Activated T-cell treated with anti-CD3 and anti-CD28 coated beads, Interleukin-2, amount 50 U/mL, for 4 hours (primary cell): ENCODE measurements around the gene MRPS18A. TPM values are rescaled to one million over a fixed set of nuclear protein-coding genes. Genes with fewer than 3 reads are reported as not detected.

Experiments
- ATAC-seq, 2 donors: fragments of 200-7000 bp; cut with Tn5 transposase; one replicate each; pipeline ENCODE4 v1.10.0; 2021
- DNase-seq: peaks from one replicate; pipeline ENCODE4 v3.0.0-alpha.2; 2020
- H3K27me3 Mint-ChIP-seq: one replicate; pipeline ENCODE4 v1.8.0; 2021; ENCODE audit warnings: low read depth, mixed read lengths
- H3K36me3 Mint-ChIP-seq: one replicate; pipeline ENCODE4 v1.8.0; 2022; ENCODE audit warnings: mixed read lengths; ENCODE audit not compliant: insufficient read depth
- H3K4me1 Mint-ChIP-seq: one replicate; pipeline ENCODE4 v1.8.0; 2021; ENCODE audit warnings: low read depth, mixed read lengths
- H3K4me3 Mint-ChIP-seq: one replicate; pipeline ENCODE4 v1.8.0; 2021; ENCODE audit warnings: mild to moderate bottlenecking, moderate library complexity, mixed read lengths
- H3K9me3 Mint-ChIP-seq: one replicate; pipeline ENCODE4 v1.8.0; 2021; ENCODE audit warnings: mixed read lengths
- total RNA-seq, 3 donors: library from RNA; stranded (reverse); gene quantifications; one replicate each; pipeline ENCODE4 v1.2.1, GENCODE V29; 2021

The MRPS18A gene
- total RNA-seq, 3 donors from 2014 or later, result 70.0 to 75.1 (median 72.7) TPM

DNA sequence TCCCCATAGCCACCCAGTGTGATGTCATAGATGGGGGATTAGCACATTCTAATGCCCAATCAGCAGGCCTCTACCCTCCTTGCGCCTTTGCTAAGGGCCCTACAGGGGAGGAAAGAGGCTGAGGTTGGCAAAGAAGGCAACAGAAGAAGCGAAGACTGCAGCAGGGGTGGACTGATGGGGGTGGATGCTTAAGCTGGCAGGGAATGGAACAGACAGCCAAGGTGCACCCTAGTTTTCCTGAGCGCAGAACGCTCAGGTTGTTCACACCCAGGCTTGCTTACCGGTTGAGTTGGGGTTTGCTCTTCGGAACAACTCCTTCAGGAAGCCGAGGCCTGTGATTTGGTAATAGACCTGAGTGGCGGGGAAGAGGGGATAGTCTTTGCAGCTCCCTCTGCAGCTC is 12.7 kb downstream of the MRPS18A start:
- H3K27me3 Mint-ChIP-seq, result no peaks in the 10 kb centered on the region
- H3K36me3 Mint-ChIP-seq, result peaks cover 24% of the 10 kb centered on the region
- DNase-seq, result no peak
- H3K9me3 Mint-ChIP-seq, result no peaks in the 10 kb centered on the region
- no peak for ATAC-seq
- H3K4me1 Mint-ChIP-seq, result peaks cover 3% of the 10 kb centered on the region
- H3K4me3 Mint-ChIP-seq, result no peak overlapping the region

DNA sequence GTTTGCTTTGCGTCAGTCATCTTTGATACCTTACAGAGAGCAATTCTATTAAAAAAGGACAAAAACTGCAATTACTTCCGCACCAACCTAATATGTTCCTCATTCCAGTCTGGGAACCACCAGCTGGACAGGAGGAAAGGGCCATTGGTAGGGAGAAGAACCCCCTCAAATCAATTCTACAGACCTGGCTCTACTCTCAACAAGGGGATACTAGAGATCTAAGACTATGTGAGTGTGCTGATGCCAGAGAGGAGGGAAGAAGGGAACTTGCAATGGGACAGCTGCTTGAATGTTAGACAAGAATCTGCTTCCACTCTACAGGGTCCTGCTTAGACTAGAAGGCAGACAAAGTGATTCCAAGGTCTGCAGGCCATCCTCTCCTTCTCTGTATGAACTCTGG is 13.3 kb downstream of the MRPS18A start:
- DNase-seq (no peak), ATAC-seq (no peak)
- Mint-ChIP-seq H3K9me3 (no peaks in the 10 kb centered on the region), H3K4me1 (peaks cover 6% of the 10 kb centered on the region), H3K4me3 (no peak overlapping the region), H3K27me3 (no peaks in the 10 kb centered on the region), H3K36me3 (peaks cover 22% of the 10 kb centered on the region)

DNA sequence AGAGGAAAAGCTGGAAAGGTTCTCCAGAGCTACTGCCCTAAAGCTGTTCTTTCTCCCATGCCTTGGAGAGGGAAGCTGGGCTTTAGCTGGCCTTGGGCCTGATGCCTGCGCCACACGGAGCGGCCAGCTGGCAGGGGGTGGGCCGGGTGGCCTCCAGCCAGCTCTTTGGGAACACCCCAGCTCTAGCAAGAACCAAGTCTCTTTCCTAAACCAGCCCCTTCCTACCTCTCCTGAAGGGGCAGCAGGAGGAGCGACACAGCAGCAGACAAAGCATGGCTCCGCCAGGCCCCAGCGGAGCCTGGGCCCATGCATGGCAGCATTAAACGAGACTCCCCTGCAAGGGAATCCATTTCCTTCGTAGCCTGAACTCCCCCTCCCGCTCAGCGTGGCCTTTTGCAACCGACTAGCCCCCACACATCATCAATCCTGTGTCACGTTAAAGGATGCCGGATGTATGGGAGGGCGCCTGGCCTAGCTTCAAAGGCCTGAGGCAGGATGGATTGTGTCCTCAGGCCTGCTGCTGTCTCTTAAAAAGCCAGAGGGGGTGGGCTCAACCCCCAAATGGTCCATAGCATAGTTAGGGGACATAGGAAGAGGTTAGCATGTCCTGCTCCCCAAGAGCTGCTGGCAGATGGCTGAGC is 14.0 kb downstream of the MRPS18A start:
- H3K36me3 Mint-ChIP-seq, result peaks cover 24% of the 10 kb centered on the region
- no peaks in the 10 kb centered on the region for H3K9me3 Mint-ChIP-seq
- no peak overlapping the region for H3K4me3 Mint-ChIP-seq

DNA sequence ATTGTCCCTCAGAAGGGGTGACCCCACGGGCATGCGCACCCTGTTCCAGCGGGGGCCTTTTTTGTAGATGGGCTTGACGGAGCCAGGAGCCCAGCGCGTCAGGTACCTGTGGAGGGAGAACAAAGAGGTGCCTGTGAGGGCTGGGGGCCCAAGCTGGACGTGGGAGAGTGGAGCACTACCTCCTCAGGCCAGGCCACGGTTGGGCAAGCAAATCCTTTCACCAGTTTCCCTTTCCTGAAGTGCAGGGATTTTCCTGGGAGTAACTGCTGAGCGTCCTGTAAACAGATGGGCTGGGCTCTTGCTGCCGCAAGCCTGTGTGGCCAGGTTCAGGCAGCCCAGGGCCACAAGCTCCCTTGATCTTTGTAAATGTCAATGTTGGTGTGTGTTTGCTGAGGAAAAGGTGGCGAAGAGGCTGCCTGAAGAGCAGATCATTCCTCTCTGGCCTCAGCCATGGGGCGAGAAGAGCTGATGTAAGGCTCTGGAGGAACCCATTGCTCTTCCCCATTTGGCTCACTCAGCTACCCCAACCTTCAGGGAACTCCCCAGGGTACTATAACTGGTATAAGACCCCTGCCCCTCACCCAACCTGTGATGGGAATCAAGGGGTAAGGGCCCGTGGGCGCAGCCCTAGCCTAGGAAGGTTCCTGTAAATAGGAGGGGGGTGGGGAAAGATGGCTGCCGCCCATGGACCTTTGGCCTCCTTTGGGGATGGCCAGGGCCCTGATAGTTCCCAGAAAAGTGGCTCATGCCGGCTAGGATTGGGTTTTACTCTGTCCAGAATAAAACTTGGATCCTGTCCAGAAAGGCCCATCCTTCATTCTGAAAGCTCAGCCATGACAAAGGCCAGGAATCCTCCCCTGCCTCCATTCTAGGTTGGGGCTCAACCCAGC is 15.5 kb downstream of the MRPS18A start:
- no peaks in the 10 kb centered on the region for H3K27me3 Mint-ChIP-seq
- DNase-seq (no peak), ATAC-seq (no peak)
- H3K4me3 Mint-ChIP-seq, result no peak overlapping the region
- no peaks in the 10 kb centered on the region for H3K9me3 Mint-ChIP-seq
- H3K36me3 Mint-ChIP-seq, result peaks cover 17% of the 10 kb centered on the region
- H3K4me1 Mint-ChIP-seq, result peaks cover 20% of the 10 kb centered on the region

More for the DNA sequence above, 14.0 kb downstream of the MRPS18A start:
- no peak for DNase-seq
- Mint-ChIP-seq H3K27me3 (no peaks in the 10 kb centered on the region), H3K4me1 (peaks cover 6% of the 10 kb centered on the region)
- ATAC-seq, result no peak

DNA sequence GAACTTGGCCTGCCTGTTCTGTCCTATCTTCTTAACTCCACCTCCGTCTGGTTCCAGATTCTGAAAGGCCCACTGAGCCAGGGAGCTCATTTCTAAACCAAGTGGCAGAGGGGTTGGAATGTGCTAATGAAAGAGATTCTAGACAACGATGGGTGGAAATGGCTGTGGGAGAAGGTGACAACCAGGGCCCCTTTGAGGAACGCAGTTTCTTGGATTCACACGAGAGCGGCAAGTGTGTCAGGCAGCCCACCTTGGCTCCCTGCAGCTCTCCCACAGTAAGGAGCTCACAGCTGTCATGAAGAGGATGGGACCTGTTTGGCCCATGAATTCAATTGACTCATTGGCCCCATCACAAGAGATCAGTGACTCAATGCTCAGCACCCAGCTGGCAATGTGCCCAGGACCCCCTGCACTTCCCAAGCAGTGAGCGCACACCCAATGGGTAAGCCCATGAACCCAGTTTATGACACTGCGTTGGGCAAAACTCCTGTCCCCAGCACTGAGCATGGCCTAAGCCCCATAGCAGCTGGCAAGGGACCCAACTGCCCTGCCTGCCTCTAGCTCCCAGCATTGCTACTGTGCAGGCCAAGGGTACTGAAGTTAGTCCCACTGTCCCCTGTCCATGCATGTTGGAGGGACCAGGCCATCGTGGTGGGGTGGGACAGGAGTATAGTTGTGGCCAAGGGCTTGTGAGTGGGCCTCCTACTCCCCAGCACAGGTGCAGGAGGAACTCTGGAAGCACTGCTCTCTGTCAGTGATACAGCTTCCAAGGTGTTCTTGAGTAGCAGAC is 16.4 kb downstream of the MRPS18A start:
- Mint-ChIP-seq H3K4me1 (peaks cover 22% of the 10 kb centered on the region), H3K27me3 (no peaks in the 10 kb centered on the region), H3K9me3 (no peaks in the 10 kb centered on the region), H3K36me3 (peaks cover 17% of the 10 kb centered on the region), H3K4me3 (no peak overlapping the region)
- ATAC-seq (no peak), DNase-seq (no peak)

DNA sequence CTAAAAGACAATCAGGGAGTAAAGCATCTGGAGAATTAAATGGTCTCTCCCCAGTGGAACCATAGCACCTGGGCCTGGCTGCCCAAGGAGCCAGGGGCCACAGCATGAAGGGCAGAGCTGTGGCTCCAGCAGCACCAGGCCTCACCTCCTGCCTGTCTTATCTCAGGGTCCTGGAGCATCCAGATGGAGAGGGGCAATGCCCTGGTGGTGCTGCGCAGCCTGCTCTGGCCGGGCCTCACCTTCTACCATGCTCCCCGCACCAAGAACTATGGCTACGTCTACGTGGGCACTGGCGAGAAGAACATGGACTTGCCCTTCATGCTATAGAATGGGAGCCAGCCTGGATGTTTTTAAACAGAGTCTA is 17.0 kb downstream of the MRPS18A start:
- H3K36me3 Mint-ChIP-seq, result peaks cover 17% of the 10 kb centered on the region
- H3K9me3 Mint-ChIP-seq, result no peaks in the 10 kb centered on the region
- ATAC-seq, result no peak
- H3K27me3 Mint-ChIP-seq, result no peaks in the 10 kb centered on the region
- no peak for DNase-seq
- no peak overlapping the region for H3K4me3 Mint-ChIP-seq
- H3K4me1 Mint-ChIP-seq, result peaks cover 22% of the 10 kb centered on the region

DNA sequence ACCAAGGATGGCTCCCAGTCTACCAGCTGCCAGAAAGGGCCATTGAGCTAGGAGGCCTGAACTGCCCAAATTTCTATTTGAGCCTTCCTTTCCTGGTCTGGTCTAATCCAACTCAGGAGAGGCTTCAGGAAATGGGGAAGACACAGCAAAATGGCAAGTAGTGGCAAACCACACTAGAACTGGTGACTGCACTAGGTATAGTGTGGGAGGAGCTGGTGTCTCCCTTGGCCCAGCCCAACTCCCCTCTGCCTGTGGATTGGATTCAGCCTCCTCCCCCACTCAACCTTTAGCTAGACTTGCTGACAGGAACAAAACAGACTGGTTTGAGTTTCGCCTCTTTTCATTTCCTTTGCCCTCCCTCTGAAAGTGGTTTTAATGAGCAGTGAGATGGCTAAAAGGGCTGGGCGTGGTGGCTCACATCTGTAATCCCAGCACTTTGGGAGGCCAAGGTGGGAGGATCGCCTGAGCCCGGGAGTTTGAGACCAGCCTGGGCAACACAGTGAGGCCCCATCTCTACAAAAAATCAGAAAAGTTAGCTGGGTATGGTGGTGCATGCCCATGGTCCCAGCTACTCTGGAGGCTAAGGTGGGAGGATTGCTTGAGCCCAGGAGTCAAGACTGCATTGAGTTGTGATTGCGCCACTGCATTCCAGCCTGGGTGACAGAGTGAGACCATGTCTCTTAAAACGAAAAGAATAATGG is 17.5 kb downstream of the MRPS18A start:
- ATAC-seq (peak in 1 of 2 donors; percentile 15), DNase-seq (no peak)
- peaks cover 16% of the 10 kb centered on the region for H3K36me3 Mint-ChIP-seq
- H3K27me3 Mint-ChIP-seq, result no peaks in the 10 kb centered on the region
- H3K9me3 Mint-ChIP-seq, result no peaks in the 10 kb centered on the region
- peaks cover 22% of the 10 kb centered on the region for H3K4me1 Mint-ChIP-seq
- no peak overlapping the region for H3K4me3 Mint-ChIP-seq

DNA sequence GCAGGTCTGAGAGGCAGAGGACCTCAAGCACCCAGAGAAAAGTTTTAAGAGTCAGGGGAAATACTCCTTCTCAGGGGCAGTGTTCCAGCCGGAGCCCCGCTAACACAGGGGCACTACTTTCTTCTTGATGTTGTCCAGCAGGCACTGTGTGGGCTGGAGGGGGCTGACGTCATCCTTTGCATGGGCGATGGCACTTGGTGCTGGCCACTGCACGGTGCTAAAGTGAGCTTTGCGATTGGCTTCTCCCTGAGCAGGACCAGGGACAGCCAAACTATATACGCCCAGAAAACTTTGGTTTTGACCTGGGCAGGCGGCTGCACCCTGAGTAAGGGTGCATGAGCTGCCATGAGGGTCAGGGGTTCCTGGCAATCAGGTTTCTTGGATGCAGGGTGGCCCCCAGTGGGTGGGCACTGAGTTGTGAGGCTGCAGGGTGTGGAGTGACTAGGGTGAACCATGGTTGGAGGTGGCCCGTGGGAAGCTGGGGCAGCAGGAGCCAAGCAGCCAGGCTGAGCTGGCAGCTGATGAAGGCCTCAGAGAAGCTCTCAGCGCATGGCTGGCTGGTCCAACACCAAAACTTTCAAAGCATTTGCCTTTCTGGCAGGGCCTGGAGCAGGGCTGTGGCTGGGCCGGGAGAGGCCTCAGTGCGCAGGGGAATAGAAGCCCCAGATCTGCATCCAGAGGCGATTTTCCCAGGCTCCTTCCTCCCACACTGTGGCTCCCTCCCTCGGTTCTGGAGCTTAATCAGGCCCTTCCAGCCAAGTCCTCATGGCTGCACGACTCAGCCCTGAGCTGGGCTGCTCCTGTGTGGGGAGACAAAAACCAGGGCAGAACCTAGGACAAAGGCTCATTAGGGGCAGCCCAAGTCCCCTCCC is 18.3 kb downstream of the MRPS18A start:
- DNase-seq (no peak), ATAC-seq (no peak)
- no peaks in the 10 kb centered on the region for H3K9me3 Mint-ChIP-seq
- H3K4me3 Mint-ChIP-seq, result no peak overlapping the region
- no peaks in the 10 kb centered on the region for H3K27me3 Mint-ChIP-seq
- H3K36me3 Mint-ChIP-seq, result peaks cover 9% of the 10 kb centered on the region
- H3K4me1 Mint-ChIP-seq, result peaks cover 22% of the 10 kb centered on the region

DNA sequence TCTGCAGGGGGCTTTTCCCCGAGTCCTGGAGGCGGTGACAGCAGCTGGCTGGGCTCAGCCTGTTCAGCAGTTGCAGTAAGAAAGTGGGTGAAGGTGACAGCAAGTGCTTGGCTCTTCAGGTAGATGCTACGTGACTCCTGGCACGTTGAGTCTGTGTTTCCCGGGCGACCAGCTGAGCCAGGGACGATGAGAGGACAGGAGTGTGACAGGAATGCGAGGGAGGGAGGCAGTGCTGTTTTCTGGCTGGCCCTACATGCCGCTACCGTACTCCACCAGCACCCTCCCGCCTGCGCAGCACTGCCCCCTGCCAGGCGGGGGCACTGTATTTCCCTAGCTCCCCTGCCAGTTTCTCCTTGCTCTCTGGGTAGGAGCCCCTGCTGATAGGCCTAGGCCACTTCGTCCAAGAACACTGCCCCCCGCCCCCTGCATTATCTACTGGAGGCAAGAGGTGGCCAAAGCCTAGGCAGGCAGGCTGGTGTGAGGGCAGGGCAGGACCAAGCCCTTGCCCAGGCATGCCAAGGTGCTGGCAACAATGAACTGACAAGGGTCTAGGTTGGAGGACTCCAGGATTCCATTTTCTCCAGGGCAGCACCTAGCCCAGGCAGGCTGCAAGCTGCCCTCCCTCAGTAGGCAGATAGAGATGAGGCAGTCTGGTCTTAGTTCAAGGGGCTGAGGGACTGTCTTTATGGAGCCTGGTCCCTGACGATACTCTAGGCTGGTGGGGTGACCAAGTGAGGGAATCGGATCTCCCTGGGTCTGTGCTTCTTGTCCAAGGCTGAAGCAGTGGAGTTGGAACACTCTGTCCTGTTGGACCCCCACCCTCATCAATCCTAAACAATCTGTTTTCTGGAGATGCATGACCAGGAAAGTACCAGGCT is 19.2 kb downstream of the MRPS18A start:
- Mint-ChIP-seq H3K27me3 (no peaks in the 10 kb centered on the region), H3K4me3 (no peak overlapping the region), H3K4me1 (peaks cover 22% of the 10 kb centered on the region), H3K36me3 (peaks cover 9% of the 10 kb centered on the region), H3K9me3 (no peaks in the 10 kb centered on the region)
- peak; percentile 62 to 72 for ATAC-seq
- DNase-seq, result peak; percentile 34

DNA sequence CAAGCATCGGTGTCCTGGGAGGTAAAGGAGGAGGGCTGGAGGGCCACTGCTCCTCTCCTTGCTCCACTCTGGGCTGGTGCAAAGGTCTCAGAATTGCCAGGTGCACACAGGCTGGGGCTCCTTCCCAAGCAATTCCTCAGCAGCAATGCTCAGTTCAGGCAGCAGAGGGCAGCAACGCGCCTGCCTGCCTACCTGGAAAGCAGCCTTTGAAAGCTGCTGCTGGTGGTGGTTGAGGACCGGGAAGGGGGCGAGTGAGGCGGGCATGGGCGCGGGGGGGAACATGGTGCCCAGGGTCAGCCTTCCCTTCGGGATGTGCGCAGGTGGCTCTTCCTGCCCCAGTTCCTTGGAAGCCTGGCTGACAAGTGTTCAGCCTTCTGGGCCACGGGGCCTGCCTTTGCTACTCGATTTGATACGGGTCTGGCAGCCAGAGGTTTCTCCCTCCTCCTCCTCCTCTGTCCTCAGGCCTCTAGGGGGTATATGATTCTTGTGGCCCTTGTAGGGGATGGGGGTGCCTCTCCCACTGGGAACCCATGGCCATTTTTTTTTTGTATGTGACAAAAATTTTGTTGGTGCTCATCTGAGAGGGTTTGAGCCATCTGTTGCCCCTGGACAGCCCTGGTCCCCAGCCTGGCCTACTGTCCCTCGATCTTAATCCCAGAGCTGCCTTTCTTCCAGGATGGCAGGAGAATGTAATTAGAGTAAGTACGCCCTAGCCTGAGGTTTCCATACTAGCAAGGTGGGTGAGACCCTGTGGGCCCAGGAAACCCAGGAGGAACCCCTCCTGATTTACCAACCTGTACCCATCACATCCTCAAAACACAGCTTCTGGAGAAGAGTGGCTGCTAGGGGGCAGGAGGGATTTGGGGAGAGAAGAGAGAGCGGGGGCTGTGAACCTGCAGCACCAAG is 20.1 kb downstream of the MRPS18A start:
- ATAC-seq (peak; percentile 69 to 72), DNase-seq (peak; percentile 74)
- peaks cover 22% of the 10 kb centered on the region for H3K4me1 Mint-ChIP-seq
- H3K4me3 Mint-ChIP-seq, result peak overlapping the region; percentile 25
- H3K36me3 Mint-ChIP-seq, result peaks cover 9% of the 10 kb centered on the region
- H3K9me3 Mint-ChIP-seq, result no peaks in the 10 kb centered on the region
- no peaks in the 10 kb centered on the region for H3K27me3 Mint-ChIP-seq

DNA sequence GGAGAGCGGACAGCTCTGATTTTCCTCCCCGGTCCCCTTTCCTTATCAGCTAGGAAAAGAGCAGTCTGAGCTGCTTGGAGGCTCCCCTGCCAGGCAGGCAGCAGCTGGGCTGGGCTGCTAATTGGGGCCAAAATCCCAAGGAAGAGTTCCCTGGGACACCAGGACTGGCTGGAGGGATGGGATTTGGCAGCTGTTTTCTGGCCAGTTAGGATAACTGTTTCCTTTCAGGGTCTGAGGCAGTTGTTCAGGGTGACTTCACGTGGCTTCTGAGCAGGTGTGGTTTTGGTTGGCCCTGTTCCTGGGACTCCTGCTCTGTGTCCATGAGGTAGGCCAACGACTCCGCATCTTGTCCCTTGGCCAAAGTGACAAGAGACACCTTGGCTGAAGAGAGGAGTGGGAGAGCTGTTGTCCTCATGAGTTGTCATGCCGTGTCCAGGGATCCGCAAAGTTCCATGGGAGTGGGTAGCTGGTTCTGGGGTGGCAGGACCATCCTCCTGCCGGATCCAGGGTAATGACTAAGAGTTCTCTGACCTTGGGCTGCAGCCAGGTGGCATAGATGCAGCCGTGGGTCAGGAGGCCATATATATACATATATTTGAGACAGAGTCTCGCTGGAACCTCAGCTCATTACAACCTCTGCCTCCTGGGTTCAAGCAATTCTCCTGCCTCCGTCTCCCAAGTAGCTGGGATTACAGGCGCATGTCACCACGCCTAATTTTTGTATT is 21.2 kb downstream of the MRPS18A start:
- DNase-seq (no peak), ATAC-seq (no peak)
- H3K9me3 Mint-ChIP-seq, result no peaks in the 10 kb centered on the region
- H3K4me3 Mint-ChIP-seq, result no peak overlapping the region
- no peaks in the 10 kb centered on the region for H3K27me3 Mint-ChIP-seq
- H3K4me1 Mint-ChIP-seq, result peaks cover 22% of the 10 kb centered on the region
- H3K36me3 Mint-ChIP-seq, result peaks cover 9% of the 10 kb centered on the region
